HL-60 (cell line): ENCODE results near the gene TRAPPC12.

Source experiments
- DNase-seq, 2 experiments: peaks; one replicate each; pipeline ENCODE4 v3.0.0-alpha.2; 2010 to 2020; ENCODE audit warnings: low read depth in 1 of 2, low spot score in 1 of 2
- H3K27ac ChIP-seq: fragments of 250-450 bp; sonication (Bioruptor Pico); replicated peaks from 2 replicates; pipeline ENCODE4 v1.5.1; 2020; ENCODE audit warnings: mild to moderate bottlenecking, moderate library complexity
- H3K27me3 ChIP-seq: fragments of 250-450 bp; sonication (Bioruptor Pico); 2 replicates; pipeline ENCODE4 v1.5.1; 2021; ENCODE audit warnings: mild to moderate bottlenecking, moderate library complexity; ENCODE audit not compliant: insufficient read depth, poor library complexity, severe bottlenecking
- H3K4me3 ChIP-seq: replicated peaks from 2 replicates; pipeline ENCODE4 v1.5.1; 2011; ENCODE audit warnings: mild to moderate bottlenecking, control low read depth, low read length; ENCODE audit not compliant: insufficient read depth
- CTCF ChIP-seq: IDR thresholded peaks from one replicate; pipeline ENCODE4 v1.5.1; 2011; ENCODE audit warnings: low read length, control low read depth, inconsistent platforms; ENCODE audit not compliant: insufficient read depth
- GABPA ChIP-seq: IDR thresholded peaks from 2 replicates; pipeline ENCODE4 v1.6.1; 2012; ENCODE audit warnings: low read depth
- POLR2AphosphoS5 ChIP-seq: IDR thresholded peaks from 2 replicates; pipeline ENCODE4 v1.6.1; 2012; ENCODE audit warnings: low read depth
- REST ChIP-seq: IDR thresholded peaks from 2 replicates; pipeline ENCODE4 v1.6.1; 2012; ENCODE audit warnings: low read depth; ENCODE audit not compliant: insufficient replicate concordance
- SPI1 ChIP-seq: IDR thresholded peaks from 2 replicates; pipeline ENCODE4 v1.6.1; 2012; ENCODE audit warnings: low read depth, mild to moderate bottlenecking, borderline replicate concordance

The TRAPPC12 gene

GRCh38 chr2:3342324-3342723, 37.2 kb upstream of the TRAPPC12 start:
- TF ChIP-seq GABPA, result no peak
- TF ChIP-seq SPI1, result no peak
- no peak for TF ChIP-seq POLR2AphosphoS5
- TF ChIP-seq REST, result no peak
- TF ChIP-seq CTCF, result no peak
- Histone ChIP-seq H3K27ac (no peak overlapping the region), H3K4me3 (no peak overlapping the region), H3K27me3 (no peaks in the 10 kb centered on the region)
- DNase-seq, result no peak

GRCh38 chr2:3343012-3343411, 36.5 kb upstream of the TRAPPC12 start:
- no peak for DNase-seq
- no peak overlapping the region for H3K27ac ChIP-seq
- TF ChIP-seq SPI1 (no peak), REST (no peak), GABPA (no peak), POLR2AphosphoS5 (no peak), CTCF (no peak)
- H3K27me3 ChIP-seq, result no peaks in the 10 kb centered on the region
- H3K4me3 ChIP-seq, result no peak overlapping the region

- TF ChIP-seq SPI1, result no peak
- no peak for TF ChIP-seq GABPA
- TF ChIP-seq POLR2AphosphoS5, result no peak
- no peak for TF ChIP-seq REST
- TF ChIP-seq CTCF, result no peak
- DNase-seq, result no peak
- Histone ChIP-seq H3K27me3 (no peaks in the 10 kb centered on the region), H3K27ac (no peak overlapping the region), H3K4me3 (no peak overlapping the region)
These were observed 34.6 kb upstream of the TRAPPC12 start for GRCh38 chr2:3344897-3345296.
